PC-3 (cell line): ENCODE measurements around the gene C1QL1. TPM values are rescaled to one million over a fixed set of nuclear protein-coding genes. Genes with fewer than 3 reads are reported as not detected.
A peak's percentile ranks its signal among the peaks of the same experiment; 100 is the strongest.

Experiments used
- ATAC-seq: fragments of 200-7000 bp; cut with Tn5 transposase; 2 replicates; pipeline ENCODE4 v1.9.1; 2020; ENCODE audit warnings: mild to moderate bottlenecking, moderate library complexity
- BruUV-seq: library from RNA; stranded (reverse); fragments of 400-500 nt; replicated peaks from 2 replicates; lab custom pipeline; 2021; lab: Mats Ljungman, UMichigan
- CTCF ChIA-PET: fragments of 300-600 bp; sonication (Branson Sonifier 250); formaldehyde crosslinking; loops from one replicate; lab custom pipeline; 2022; ENCODE audit warnings: antibody characterized with exemption; lab: Charles Lee
- POLR2A ChIA-PET: fragments of 300-600 bp; sonication (Branson Sonifier 250); formaldehyde crosslinking; loops from one replicate; lab custom pipeline; 2022; ENCODE audit warnings: antibody characterized with exemption; ENCODE audit not compliant: unreplicated experiment; lab: Charles Lee
- DNase-seq: peaks from one replicate; pipeline ENCODE4 v3.0.0-alpha.2; 2015
- H2AFZ ChIP-seq: fragments of 300-600 bp; sonication (generic); 2 replicates; pipeline ENCODE4 v1.6.0; 2016; ENCODE audit warnings: antibody characterized with exemption, low read length
- H3F3A ChIP-seq: fragments of 300-600 bp; sonication (generic); one replicate; pipeline ENCODE4 v1.6.0; 2017; ENCODE audit warnings: antibody characterized with exemption, low read length, control low read depth, mild to moderate bottlenecking; ENCODE audit not compliant: unreplicated experiment
- H3K27ac ChIP-seq: fragments of 300-600 bp; sonication (generic); 2 replicates; pipeline ENCODE4 v1.5.1; 2016; ENCODE audit warnings: mild to moderate bottlenecking, low read length
- H3K27me3 ChIP-seq: fragments of 300-600 bp; sonication (generic); 2 replicates; pipeline ENCODE4 v1.6.1; 2016; ENCODE audit warnings: low read length, mixed read lengths
- H3K36me3 ChIP-seq: fragments of 300-600 bp; sonication (generic); 2 replicates; pipeline ENCODE4 v1.6.1; 2016; ENCODE audit warnings: low read depth, mixed run types, low read length, mixed read lengths
- H3K4me1 ChIP-seq: fragments of 300-600 bp; sonication (generic); 2 replicates; pipeline ENCODE4 v1.5.1; 2016; ENCODE audit warnings: low read length; ENCODE audit not compliant: insufficient read depth
- H3K4me2 ChIP-seq: fragments of 300-600 bp; sonication (generic); 2 replicates; pipeline ENCODE4 v1.6.0; 2016; ENCODE audit warnings: low read length
- H3K4me3 ChIP-seq: fragments of 300-600 bp; sonication (generic); 2 replicates; pipeline ENCODE4 v1.5.1; 2016; ENCODE audit warnings: mild to moderate bottlenecking, low read length, mixed read lengths
- H3K79me2 ChIP-seq: fragments of 300-600 bp; sonication (generic); 2 replicates; pipeline ENCODE4 v1.6.1; 2017; ENCODE audit warnings: low read length, mixed read lengths
- H3K9ac ChIP-seq: fragments of 300-600 bp; sonication (generic); 2 replicates; pipeline ENCODE4 v1.6.0; 2016; ENCODE audit warnings: mild to moderate bottlenecking, low read length
- H3K9me2 ChIP-seq: fragments of 300-600 bp; sonication (generic); replicated peaks from 2 replicates; pipeline ENCODE4 v1.6.1; 2016; ENCODE audit warnings: mixed run types, low read length, mixed read lengths
- H3K9me3 ChIP-seq: fragments of 300-600 bp; sonication (generic); 2 replicates; pipeline ENCODE4 v1.6.1; 2016; ENCODE audit warnings: low read length, mixed read lengths
- H4K20me1 ChIP-seq: fragments of 300-600 bp; sonication (generic); 2 replicates; pipeline ENCODE4 v1.6.1; 2016; ENCODE audit warnings: low read length, mixed read lengths
- CTCF ChIP-seq: fragments of 300-600 bp; sonication (generic); conservative IDR thresholded peaks from 2 replicates; pipeline ENCODE4 v1.5.1; 2017; ENCODE audit warnings: antibody characterized with exemption, low read depth, mild to moderate bottlenecking, low read length
- EZH2 ChIP-seq: fragments of 300-600 bp; sonication (generic); IDR thresholded peaks from one replicate; pipeline ENCODE4 v1.6.1; 2017; ENCODE audit warnings: antibody characterized with exemption, mild to moderate bottlenecking, low read length; ENCODE audit not compliant: unreplicated experiment
- EZH2phosphoT487 ChIP-seq: fragments of 300-600 bp; sonication (generic); IDR thresholded peaks from 2 replicates; pipeline ENCODE4 v1.6.1; 2018; ENCODE audit warnings: mild to moderate bottlenecking, antibody characterized with exemption, low read length, borderline replicate concordance
- intact Hi-C: fragments of 100-400 bp; cut with micrococcal nuclease; formaldehyde crosslinking; loops from 2 replicates; pipeline ENCODE4 v1.9.0; 2023
- total RNA-seq: library from RNA; depleted of rRNA; stranded (reverse); fragments of >200 nt; gene quantifications from 2 replicates; pipeline ENCODE4 v1.2.3, GENCODE V29; 2014

The C1QL1 gene
- total RNA-seq, 1 experiment from 2014 or later, result 2.8 TPM

GRCh38 chr17:44997733-44998520, 29.8 kb upstream of the C1QL1 start:
- no peaks in the 10 kb centered on the region for H4K20me1 ChIP-seq
- no TSS peak for BruUV-seq
- DNase-seq (no peak), ATAC-seq (peak; percentile 22; the same call in 1 of the 2 replicates)
- H3K27ac ChIP-seq, result no peak overlapping the region
- H3K9me2 ChIP-seq, result no peaks in the 10 kb centered on the region
- ChIA-PET POLR2A (no interaction called here), CTCF (interaction anchor here (0.5 kb wide), 1 partner anchor 11 kb away, joined by 3 read pairs; no protein-coding TSS in a partner anchor)
- intact Hi-C loops, result no loop called here
- H3K4me3 ChIP-seq, result no peak overlapping the region
- H3F3A ChIP-seq, result no peaks in the 10 kb centered on the region
- no peak overlapping the region for H3K9ac ChIP-seq
- H3K27me3 ChIP-seq, result no peaks in the 10 kb centered on the region
- no peak overlapping the region for H3K4me2 ChIP-seq
- H3K4me1 ChIP-seq, result no peaks in the 10 kb centered on the region
- no peaks in the 10 kb centered on the region for H3K36me3 ChIP-seq
- no peaks in the 10 kb centered on the region for H3K9me3 ChIP-seq
- no peak overlapping the region for H2AFZ ChIP-seq
- no peak for TF ChIP-seq EZH2
- no peak for TF ChIP-seq EZH2phosphoT487
- TF ChIP-seq CTCF, result no peak
- no peaks in the 10 kb centered on the region for H3K79me2 ChIP-seq

GRCh38 chr17:44996304-44996703, 28.2 kb upstream of the C1QL1 start:
- H3K9me2 ChIP-seq, result no peaks in the 10 kb centered on the region
- POLR2A ChIA-PET, result no interaction called here
- H3F3A ChIP-seq, result no peaks in the 10 kb centered on the region
- no peaks in the 10 kb centered on the region for H3K79me2 ChIP-seq
- no TSS peak for BruUV-seq
- no peak overlapping the region for H3K27ac ChIP-seq
- H3K9me3 ChIP-seq, result no peaks in the 10 kb centered on the region
- no peaks in the 10 kb centered on the region for H4K20me1 ChIP-seq
- TF ChIP-seq EZH2phosphoT487 (no peak), EZH2 (no peak), CTCF (no peak)
- no peak overlapping the region for H3K4me2 ChIP-seq
- no peaks in the 10 kb centered on the region for H3K36me3 ChIP-seq
- ATAC-seq (no peak), DNase-seq (no peak)
- no peak overlapping the region for H3K4me3 ChIP-seq
- H3K27me3 ChIP-seq, result no peaks in the 10 kb centered on the region
- intact Hi-C loops, result no loop called here
- H3K9ac ChIP-seq, result no peak overlapping the region
- H3K4me1 ChIP-seq, result 0 out of 2 replicates have a peak, but pooled peaks cover under 1% of the 10 kb centered on the region
- CTCF ChIA-PET, result no interaction called here
- no peak overlapping the region for H2AFZ ChIP-seq

DNA sequence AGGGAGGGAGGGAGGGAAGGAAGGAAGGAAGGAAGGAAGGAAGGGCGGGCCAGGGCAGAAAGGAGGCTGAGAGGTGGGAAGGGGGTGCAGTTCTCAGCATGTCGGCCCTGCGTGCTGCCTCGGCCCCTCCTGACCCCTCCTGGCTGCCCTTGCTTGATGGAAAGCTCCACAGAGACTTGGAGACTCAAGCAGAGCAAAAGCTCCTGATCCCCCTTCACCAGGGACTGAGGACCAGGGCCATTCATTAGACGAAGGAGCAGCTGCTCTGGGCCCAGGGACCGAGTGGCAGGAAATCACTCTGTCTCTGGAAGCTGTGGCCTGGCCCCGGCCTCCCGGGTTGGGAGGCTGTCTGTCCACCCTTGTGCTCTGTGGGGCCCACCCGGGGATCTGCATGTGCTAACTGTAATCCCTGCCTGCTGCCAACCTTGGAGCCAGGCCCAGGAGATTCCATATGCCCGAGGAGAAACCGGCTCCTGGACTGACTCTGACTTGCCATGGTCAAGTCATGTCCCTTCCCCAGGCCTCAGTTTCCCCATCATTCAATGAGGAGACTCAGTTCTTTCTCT, 27.4 kb upstream of the C1QL1 start:
- H3K9me2 ChIP-seq, result no peaks in the 10 kb centered on the region
- H3K27ac ChIP-seq, result no peak overlapping the region
- H3K4me1 ChIP-seq, result peaks cover 8% of the 10 kb centered on the region; the same call in 1 of the 2 replicates
- ATAC-seq (no peak), DNase-seq (no peak)
- H3F3A ChIP-seq, result no peaks in the 10 kb centered on the region
- no peak overlapping the region for H3K4me2 ChIP-seq
- intact Hi-C loops, result no loop called here
- no peaks in the 10 kb centered on the region for H3K36me3 ChIP-seq
- H3K9me3 ChIP-seq, result no peaks in the 10 kb centered on the region
- no TSS peak for BruUV-seq
- H3K9ac ChIP-seq, result no peak overlapping the region
- H3K27me3 ChIP-seq, result no peaks in the 10 kb centered on the region
- H3K4me3 ChIP-seq, result no peak overlapping the region
- CTCF ChIA-PET, result no interaction called here
- H4K20me1 ChIP-seq, result no peaks in the 10 kb centered on the region
- H2AFZ ChIP-seq, result no peak overlapping the region
- no peak for TF ChIP-seq EZH2phosphoT487
- TF ChIP-seq CTCF, result no peak
- no peaks in the 10 kb centered on the region for H3K79me2 ChIP-seq
- POLR2A ChIA-PET, result no interaction called here
